Keratinocyte (primary cell): Measurements from ENCODE around the gene MTUS2. TPM values are rescaled to one million over a fixed set of nuclear protein-coding genes. Genes with fewer than 3 reads are reported as not detected.

Source experiments
- DNase-seq: peaks from one replicate; pipeline ENCODE4 v3.0.0-alpha.2; 2011; ENCODE audit warnings: low read depth, missing footprints, low spot score
- FAIRE-seq: peaks from 2 replicates; lab custom pipeline; 2011; peaks lifted over from hg19 to GRCh38; lab: Jason Lieb, UNC
- H2AFZ ChIP-seq: 2 replicates; pipeline ENCODE4 v1.6.0; 2012; ENCODE audit warnings: low read length, control low read depth, inconsistent platforms; ENCODE audit not compliant: control insufficient read depth
- H3K27ac ChIP-seq: 2 replicates; pipeline ENCODE4 v1.5.1; 2011; ENCODE audit warnings: low read length; ENCODE audit not compliant: control insufficient read depth, insufficient read depth
- H3K27me3 ChIP-seq: 3 replicates; pipeline ENCODE4 v1.6.0; 2011; ENCODE audit warnings: low read length; ENCODE audit not compliant: control insufficient read depth, insufficient read depth; ENCODE audit errors: extremely low read depth
- H3K36me3 ChIP-seq, 2 experiments: 2 replicates in 1 of 2; 3 replicates in 1 of 2; pipeline ENCODE4 v1.5.1; 2011; ENCODE audit warnings: low read length in 2 of 2, mild to moderate bottlenecking in 1 of 2; ENCODE audit not compliant: control insufficient read depth in 2 of 2, insufficient read depth in 2 of 2; ENCODE audit errors: extremely low read depth in 1 of 2
- H3K4me1 ChIP-seq: 3 replicates; pipeline ENCODE4 v1.5.1; 2011; ENCODE audit warnings: low read length; ENCODE audit not compliant: control insufficient read depth, insufficient read depth; ENCODE audit errors: extremely low read depth
- H3K4me2 ChIP-seq: 3 replicates; pipeline ENCODE4 v1.6.0; 2011; ENCODE audit warnings: low read depth, low read length; ENCODE audit not compliant: control insufficient read depth, insufficient read depth; ENCODE audit errors: extremely low read depth
- H3K4me3 ChIP-seq, 3 experiments: fragments of 200-600 bp in 1 of 3; sonication (generic) in 1 of 3; 2 replicates in 2 of 3; 3 replicates in 1 of 3; pipeline ENCODE4 v1.5.1; 2011 to 2016; ENCODE audit warnings: low read length in 3 of 3, mild to moderate bottlenecking in 3 of 3, control low read depth in 2 of 3, inconsistent platforms in 1 of 3, low read depth in 1 of 3, mixed read lengths in 1 of 3, mixed run types in 1 of 3, moderate library complexity in 1 of 3; ENCODE audit not compliant: control insufficient read depth in 2 of 3, insufficient read depth in 2 of 3; ENCODE audit errors: extremely low read depth in 1 of 3
- H3K79me2 ChIP-seq: 2 replicates; pipeline ENCODE4 v1.6.0; 2012; ENCODE audit warnings: low read length; ENCODE audit not compliant: control insufficient read depth, insufficient read depth
- H3K9ac ChIP-seq: 3 replicates; pipeline ENCODE4 v1.6.0; 2011; ENCODE audit warnings: low read length; ENCODE audit not compliant: control insufficient read depth, insufficient read depth; ENCODE audit errors: extremely low read depth
- H3K9me1 ChIP-seq: 3 replicates; pipeline ENCODE4 v1.6.0; 2011; ENCODE audit warnings: low read length; ENCODE audit not compliant: control insufficient read depth, insufficient read depth; ENCODE audit errors: extremely low read depth
- H3K9me3 ChIP-seq: 2 replicates; pipeline ENCODE4 v1.5.1; 2012; ENCODE audit warnings: low read depth, low read length; ENCODE audit not compliant: control insufficient read depth
- H4K20me1 ChIP-seq: 3 replicates; pipeline ENCODE4 v1.6.0; 2011; ENCODE audit warnings: low read length; ENCODE audit not compliant: control insufficient read depth, insufficient read depth; ENCODE audit errors: extremely low read depth
- CTCF ChIP-seq, 3 experiments: IDR thresholded peaks in 1 of 3; conservative IDR thresholded peaks in 1 of 3; optimal IDR thresholded peaks in 1 of 3; 2 replicates in 2 of 3; 3 replicates in 1 of 3; pipeline versions ENCODE3 to v1.5.1; 2011; ENCODE audit warnings: low read length in 3 of 3, mild to moderate bottlenecking in 3 of 3, moderate library complexity in 2 of 3, control low read depth in 1 of 3, inconsistent platforms in 1 of 3; ENCODE audit not compliant: insufficient read depth in 2 of 3; ENCODE audit errors: extremely low read depth in 1 of 3
- EZH2 ChIP-seq: IDR thresholded peaks from one replicate; pipeline ENCODE4 v1.6.1; 2012; ENCODE audit warnings: inconsistent platforms, mild to moderate bottlenecking, low read length, moderate library complexity
- dilution Hi-C: fragments of 300-500 bp; cut with MboI; formaldehyde crosslinking; loops from one replicate; pipeline ENCODE4 v1.7.0; 2020; ENCODE audit warnings: low sequenced_read_pairs; ENCODE audit not compliant: extremely low pct_ligation_motif_present
- polyA plus RNA-seq, 5 experiments: library from polyadenylated mRNA; depleted of rRNA in 3 of 5; stranded (reverse) in 3 of 5; stranded (forward) in 1 of 5; unstranded in 1 of 5; fragments of >200 nt; gene quantifications; 1 replicate in 1 of 5; 2 replicates in 3 of 5; 3 replicates in 1 of 5; pipeline versions ENCODE4 v1.2.1 to v1.2.3, GENCODE V29; 2011 to 2012; ENCODE audit warnings: missing spikeins in 2 of 5, low read depth in 1 of 5, low replicate concordance in 1 of 5

The MTUS2 gene
- polyA plus RNA-seq, 1 donor (not counting 4 experiments of a cell fraction or from before 2014, with no cell fraction given): 0.17 TPM

- TF ChIP-seq CTCF (optimal IDR thresholded peaks at IDR 0.05 in 1 of 3, IDR thresholded peaks at IDR 0.05 in 1 of 3, conservative IDR thresholded peaks at IDR 0.05 in 1 of 3; ENCODE audit: extremely low read depth in 1 of 3, insufficient read depth in 2 of 3, low read length in 3 of 3) (no peak), EZH2 (no peak)
- peaks cover 4% of the 10 kb centered on the region for H3K4me1 ChIP-seq
- FAIRE-seq (peak; percentile 36), DNase-seq (no peak)
- H3K9me1 ChIP-seq: peaks cover 6% of the 10 kb centered on the region
- no peak overlapping the region for H3K9ac ChIP-seq
- peaks cover 34 to 35% of the 10 kb centered on the region in 2 experiments for H3K36me3 ChIP-seq
- H3K9me3 ChIP-seq: no peaks in the 10 kb centered on the region
- H3K4me3 ChIP-seq: no peak overlapping the region
- H3K27ac ChIP-seq: no peak overlapping the region
- no peak overlapping the region for H2AFZ ChIP-seq
- no peaks in the 10 kb centered on the region for H3K27me3 ChIP-seq
- no peak overlapping the region for H3K4me2 ChIP-seq
- peaks cover 20% of the 10 kb centered on the region for H4K20me1 ChIP-seq
- peaks cover 96% of the 10 kb centered on the region for H3K79me2 ChIP-seq
- dilution Hi-C loops: no loop called here
Observed at GRCh38 chr13:29540334-29540733, 720.2 kb downstream of the MTUS2 start.

GRCh38 chr13:29540799-29541198 lies 720.7 kb downstream of the MTUS2 start:
- Histone ChIP-seq H3K79me2 (peaks cover 96% of the 10 kb centered on the region), H3K27me3 (no peaks in the 10 kb centered on the region), H3K36me3 (peaks cover 32 to 36% of the 10 kb centered on the region in 2 experiments), H3K9me1 (peaks cover 6% of the 10 kb centered on the region), H3K27ac (no peak overlapping the region), H3K4me1 (peaks cover 4% of the 10 kb centered on the region), H3K4me3 (no peak overlapping the region), H3K9me3 (no peaks in the 10 kb centered on the region), H3K4me2 (no peak overlapping the region), H4K20me1 (peaks cover 20% of the 10 kb centered on the region), H2AFZ (no peak overlapping the region), H3K9ac (no peak overlapping the region)
- no peak for TF ChIP-seq CTCF (optimal IDR thresholded peaks at IDR 0.05 in 1 of 3, IDR thresholded peaks at IDR 0.05 in 1 of 3, conservative IDR thresholded peaks at IDR 0.05 in 1 of 3; ENCODE audit: extremely low read depth in 1 of 3, insufficient read depth in 2 of 3, low read length in 3 of 3)
- no peak for TF ChIP-seq EZH2
- dilution Hi-C loops: no loop called here
- FAIRE-seq: no peak
- no peak for DNase-seq
